ENCODE data around the gene PARP6.
A peak's percentile ranks its signal among the peaks of the same experiment; 100 is the strongest.

The PARP6 gene

DNA sequence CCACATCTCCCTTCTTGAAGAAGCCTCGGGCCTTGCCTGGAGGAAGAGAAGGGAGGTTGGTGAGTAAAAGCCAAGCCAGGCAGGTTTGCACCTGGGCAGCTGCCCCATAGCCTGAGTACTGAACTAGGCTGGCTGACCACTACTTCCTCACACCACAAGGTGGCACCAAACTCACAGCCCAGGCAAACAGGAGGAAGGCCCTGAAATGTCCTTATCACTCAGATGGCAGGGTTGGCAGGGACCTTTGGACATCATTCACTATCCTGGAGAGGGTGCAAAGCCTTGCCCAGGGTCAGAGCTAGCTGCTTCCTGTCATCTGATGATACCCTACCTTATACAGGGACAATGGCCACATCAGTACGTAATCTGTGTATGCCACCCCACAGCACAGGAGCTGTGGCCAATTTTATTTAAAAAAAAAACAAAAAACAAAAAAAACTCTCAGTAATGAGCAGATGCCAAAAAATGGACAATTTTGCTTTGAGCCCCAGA is 72.6 kb downstream of the PARP6 start:
- peak; percentile 47 for DNase-seq (ENCODE audit: low read depth)

DNA sequence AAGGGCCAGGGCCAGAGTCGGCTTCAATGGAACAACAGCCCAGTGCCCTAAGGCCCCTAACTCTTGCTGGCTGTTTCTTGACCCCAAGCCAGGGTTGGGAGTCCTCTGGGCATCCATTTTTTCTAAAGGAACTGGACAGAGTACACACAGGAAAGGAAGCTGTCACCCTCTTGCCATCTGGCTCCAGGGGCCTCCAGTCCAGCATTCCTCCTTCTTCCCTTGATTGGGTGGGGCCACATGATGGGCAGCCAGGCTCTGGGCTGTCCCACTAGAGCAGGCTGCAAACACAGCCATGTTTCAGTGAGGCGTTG is 73.2 kb downstream of the PARP6 start:
- DNase-seq (ENCODE audit: low read depth) = no peak

GRCh38 chr15:72198356-72199204 is 73.8 kb downstream of the PARP6 start:
- DNase-seq (ENCODE audit: low read depth) = no peak

DNA sequence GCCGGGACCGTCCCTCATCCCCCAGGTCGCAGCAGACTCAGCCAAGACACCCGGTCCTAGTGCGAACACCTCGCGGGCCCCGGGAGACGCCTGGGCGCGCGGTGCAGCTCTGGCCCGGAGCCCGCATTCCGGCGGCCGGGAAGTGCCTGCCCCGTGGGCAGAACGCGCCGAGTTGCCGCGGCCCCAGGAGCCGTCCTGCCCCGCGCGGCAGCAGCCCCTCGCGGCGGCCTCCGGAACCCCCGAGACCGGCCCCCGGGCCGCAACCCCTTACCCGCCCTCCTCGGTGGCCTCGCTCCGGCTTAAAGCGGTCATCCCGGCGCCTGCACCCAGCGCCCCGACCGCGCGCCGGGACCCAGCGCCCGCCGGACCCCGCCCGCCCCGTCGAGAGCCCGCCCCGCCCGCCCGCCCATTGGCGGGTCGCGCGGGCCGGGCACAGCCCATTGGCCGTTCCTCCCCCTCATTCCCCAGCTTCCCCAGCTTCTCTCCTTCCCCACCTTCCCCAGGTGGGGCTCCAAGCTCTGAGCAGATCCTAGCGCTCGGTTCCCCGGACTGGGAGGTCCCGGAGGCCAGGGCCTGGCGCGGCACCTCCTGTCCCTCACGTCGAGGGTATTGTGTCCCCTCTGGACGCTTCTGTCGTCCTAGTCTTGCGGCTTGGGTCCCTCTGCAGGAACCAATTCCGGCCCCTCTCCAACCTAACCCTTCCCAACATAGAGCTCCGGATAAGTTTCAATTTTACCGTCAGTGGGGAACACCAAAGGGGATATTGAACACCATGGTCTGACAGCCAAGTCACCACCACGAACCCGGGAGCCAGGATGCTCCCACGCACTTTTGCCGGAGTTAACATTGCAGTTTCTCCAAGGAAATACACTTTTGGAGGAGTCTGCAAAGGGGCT is 74.6 kb downstream of the PARP6 start, which contains the start of gene GRAMD2A:
GRAMD2A (minus strand) TSS at position 328 of the 896 bp plus-strand sequence.
- DNase-seq (ENCODE audit: low read depth) = peak; percentile 32

DNA sequence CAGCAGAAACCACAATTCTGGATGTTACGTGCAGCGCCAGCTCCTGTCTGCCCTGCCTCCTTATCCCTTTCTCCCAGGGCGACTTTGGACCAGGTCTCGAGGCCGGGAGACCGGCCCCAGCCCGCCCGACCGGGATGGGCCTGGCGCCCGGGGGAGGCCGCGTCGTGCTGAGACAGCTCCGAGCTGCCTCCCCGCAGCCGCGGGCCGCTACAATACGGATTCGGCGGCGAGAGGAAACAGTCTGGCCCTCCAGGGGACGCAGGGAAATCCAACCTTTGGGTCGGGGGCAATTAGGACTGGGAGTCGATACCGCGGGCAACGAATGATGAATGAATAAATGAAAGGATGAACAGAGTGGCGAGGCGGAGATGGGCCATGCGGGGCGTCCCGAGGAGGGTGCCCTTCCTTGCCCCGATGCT is 75.3 kb downstream of the PARP6 start:
- DNase-seq (ENCODE audit: low read depth) = no peak

DNA sequence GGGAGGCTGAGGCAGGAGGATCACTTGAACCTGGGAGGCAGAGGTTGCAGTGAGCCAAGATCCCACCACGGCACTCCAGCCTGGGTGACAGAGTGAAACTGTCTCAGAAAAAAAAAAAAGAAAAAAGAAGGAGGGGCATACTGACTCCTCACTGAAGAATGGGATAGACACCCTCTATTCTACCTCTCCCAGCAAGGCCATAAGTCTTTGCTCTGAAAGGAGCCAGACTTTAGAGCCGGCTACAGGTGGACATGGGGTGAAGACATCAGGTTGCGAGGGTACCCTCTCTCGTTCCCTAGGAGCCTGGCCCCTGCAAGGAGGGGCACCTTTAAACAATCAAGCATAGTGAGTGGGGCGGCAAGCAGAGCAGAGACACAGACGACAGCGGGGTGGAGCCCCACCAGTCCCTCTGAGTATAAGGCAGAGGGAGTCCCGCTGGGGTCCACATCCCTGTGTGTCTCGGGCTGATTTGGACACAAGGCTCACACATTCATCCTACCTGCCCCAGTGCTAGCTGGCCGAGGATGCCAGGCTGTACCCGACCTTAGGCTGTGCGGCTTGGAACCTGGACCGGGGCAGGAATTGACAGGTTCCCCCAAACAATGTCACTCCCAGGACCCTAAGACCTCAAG is 75.8 kb downstream of the PARP6 start:
- DNase-seq (ENCODE audit: low read depth) = no peak

DNA sequence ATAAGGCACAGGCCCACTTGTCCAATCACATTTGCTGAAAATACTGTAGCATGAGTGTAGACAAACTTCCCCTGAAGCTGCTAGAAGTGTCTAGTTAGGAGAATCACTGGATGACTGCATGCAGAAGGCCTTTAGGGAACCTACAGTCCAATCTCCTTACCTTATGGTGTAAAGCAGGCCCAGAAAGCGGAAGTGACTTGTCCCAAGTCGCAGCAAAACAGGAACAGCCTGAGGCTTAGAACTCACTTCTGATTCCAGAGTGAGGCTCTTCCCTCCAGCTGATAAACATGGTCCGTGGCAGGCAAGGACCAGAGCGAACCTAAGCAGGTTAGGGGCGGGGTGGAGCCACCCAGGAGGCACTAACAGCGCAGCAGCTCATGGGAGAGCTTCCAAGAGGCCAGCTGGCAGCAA is 77.2 kb downstream of the PARP6 start:
- DNase-seq (ENCODE audit: low read depth) = no peak

DNA sequence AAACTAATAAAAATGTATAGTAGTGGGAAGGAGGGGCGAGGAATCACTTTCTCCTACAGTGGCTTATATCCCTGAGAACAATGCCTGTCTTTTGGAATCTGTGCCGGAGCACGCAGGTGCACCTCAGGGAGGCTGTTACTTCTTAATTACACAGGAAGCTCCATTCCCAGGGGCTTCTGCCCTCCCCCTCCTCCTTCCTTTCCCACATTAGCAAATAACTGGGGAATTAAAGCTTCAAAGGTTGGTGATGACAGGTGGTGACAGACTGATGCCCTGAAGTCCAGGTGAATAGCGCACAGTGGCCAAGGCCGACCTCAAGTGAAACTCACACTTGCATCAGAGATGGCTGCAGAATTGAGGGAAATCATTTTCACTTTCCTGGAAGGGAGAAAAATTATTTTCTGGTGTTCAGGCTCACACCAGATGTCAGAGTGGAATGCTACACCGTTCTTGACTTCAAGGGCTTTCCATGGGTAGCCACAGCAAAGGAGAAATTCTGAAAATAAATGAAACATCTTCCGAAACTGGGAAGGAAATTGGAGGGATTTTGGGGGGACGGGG is 78.4 kb downstream of the PARP6 start:
- no peak for DNase-seq (ENCODE audit: low read depth)

DNA sequence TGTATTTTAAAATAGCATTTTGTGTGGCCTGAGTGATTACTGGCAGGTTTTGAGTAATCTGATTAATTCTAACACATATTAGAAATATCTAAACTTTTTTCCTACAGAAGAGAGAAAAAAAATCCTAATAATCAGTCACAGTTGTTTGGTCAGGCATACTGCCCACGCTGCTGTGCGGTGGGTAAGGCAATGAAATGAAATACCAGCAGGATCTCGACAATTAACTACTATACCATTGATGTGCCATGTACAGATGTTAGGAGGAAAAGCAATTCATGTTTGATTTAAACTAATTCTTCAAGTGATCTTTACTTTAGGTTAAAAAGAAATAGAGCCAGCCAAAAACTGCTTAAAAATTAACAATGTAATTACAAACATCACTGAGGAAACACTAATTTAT is 79.9 kb downstream of the PARP6 start:
- no peak for DNase-seq (ENCODE audit: low read depth)
